LNCAP (cell line): ENCODE measurements around the gene TMED1.

Source experiments
- TF ChIP-seq, protein P1 (sequence below): fragments of 450-650 bp; IDR thresholded peaks from 2 replicates; pipeline ENCODE4 v1.5.1; 2017; ENCODE audit warnings: mild to moderate bottlenecking

The TMED1 gene, protein sequence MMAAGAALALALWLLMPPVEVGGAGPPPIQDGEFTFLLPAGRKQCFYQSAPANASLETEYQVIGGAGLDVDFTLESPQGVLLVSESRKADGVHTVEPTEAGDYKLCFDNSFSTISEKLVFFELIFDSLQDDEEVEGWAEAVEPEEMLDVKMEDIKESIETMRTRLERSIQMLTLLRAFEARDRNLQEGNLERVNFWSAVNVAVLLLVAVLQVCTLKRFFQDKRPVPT

DNA sequence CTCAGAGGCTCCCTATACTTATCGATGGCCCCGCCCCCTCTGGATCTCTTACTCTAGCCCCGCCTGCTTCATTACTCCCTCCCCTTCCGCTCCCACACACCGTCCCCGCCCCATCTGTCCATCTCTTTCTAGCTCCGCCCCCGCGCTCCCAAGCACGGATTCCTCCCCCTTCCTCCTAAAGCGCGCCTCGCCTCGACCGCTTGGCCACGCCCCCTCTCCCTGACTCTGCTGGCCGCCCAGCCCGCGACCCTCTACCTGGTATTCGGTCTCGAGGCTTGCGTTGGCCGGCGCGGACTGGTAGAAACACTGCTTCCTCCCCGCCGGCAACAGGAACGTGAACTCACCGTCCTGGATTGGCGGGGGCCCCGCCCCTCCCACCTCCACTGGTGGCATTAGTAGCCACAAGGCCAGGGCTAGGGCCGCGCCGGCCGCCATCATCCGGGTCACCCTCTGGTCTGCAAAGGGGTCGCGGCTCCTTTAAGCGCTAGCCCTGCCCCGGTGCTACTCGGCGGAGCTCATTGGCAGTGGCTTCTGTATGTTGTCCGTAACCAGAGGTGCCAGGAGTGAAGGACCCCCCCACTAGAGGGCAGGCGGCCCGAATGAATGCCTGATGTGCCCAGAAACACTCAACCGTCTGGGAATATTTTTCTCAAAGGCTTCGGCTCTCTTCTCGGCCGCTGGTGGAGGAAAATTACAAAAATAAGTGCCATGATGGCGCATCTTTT lies at the start of gene TMED1:
TMED1 (minus strand) TSS at position 459 of the 725 bp plus-strand sequence; CDS start at position 438, 21 bp downstream.
- TF ChIP-seq, protein P1, sequence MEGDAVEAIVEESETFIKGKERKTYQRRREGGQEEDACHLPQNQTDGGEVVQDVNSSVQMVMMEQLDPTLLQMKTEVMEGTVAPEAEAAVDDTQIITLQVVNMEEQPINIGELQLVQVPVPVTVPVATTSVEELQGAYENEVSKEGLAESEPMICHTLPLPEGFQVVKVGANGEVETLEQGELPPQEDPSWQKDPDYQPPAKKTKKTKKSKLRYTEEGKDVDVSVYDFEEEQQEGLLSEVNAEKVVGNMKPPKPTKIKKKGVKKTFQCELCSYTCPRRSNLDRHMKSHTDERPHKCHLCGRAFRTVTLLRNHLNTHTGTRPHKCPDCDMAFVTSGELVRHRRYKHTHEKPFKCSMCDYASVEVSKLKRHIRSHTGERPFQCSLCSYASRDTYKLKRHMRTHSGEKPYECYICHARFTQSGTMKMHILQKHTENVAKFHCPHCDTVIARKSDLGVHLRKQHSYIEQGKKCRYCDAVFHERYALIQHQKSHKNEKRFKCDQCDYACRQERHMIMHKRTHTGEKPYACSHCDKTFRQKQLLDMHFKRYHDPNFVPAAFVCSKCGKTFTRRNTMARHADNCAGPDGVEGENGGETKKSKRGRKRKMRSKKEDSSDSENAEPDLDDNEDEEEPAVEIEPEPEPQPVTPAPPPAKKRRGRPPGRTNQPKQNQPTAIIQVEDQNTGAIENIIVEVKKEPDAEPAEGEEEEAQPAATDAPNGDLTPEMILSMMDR: no peak

DNA sequence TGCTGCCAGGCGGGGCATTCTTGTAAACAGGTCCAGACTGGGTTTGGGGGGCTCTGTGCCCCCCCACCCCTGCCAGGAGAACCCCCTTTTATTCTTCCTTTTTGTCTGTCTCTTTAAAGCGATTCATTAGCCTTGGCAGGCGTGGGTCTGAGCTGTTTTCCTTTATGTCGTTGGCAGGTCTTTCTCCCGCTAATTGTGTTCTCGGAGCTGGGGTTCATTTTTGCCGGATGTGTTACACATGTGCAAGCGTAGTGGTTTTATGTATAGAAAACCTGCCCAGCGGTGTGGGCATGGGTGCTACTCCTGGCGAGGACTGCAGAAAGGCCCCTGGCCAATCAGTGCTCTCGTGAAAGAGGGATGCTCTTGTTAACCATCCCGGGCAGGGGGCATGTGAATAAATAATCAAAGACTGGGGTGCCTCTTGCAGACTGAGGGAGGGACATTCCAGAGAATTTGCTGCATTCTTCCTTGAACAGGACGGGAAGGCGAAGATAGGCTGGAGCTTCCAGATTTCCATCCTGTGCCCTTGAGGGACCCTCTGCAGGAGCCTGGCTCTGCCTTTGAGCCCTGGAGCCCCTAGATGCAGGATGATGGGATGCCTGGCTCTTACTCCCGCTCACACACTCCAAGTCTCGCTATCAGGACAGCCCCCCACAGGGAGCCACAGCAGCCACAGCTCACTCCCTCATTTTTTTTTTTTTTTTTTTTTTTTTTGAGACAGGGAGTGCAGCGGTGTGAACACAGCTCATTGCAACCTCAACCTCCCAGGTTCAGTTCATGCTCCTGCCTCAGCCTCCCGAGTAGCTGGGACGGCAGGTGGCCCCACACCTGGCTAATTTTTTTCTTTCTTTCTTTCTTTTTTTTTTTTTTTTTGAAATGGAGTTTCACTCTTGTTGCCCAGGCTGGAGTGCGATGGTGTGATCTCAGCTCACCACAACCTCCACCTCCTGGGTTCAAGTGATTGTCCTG lies 49.5 kb upstream of the TMED1 start:
- TF ChIP-seq, protein P1: no peak

DNA sequence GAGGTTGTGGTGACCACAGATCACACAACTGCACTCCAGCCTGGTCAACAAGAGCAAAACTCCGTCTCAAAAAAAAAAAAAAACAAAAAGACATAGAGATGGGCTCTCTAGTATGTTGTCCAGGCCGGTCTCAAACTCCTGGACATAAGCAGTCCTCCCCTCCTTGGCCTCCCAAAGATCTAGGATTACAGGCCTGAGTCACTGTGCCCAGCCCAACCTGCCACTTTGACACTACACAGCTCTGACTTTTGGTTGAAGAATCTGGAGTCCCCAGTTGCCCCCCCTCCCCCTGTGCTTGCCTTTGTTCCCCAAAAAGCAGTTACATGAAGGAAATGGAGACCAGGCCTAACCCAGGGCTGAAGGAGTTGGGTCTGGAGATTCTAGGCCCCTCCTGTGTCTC lies 48.3 kb upstream of the TMED1 start:
- TF ChIP-seq, protein P1: no peak

DNA sequence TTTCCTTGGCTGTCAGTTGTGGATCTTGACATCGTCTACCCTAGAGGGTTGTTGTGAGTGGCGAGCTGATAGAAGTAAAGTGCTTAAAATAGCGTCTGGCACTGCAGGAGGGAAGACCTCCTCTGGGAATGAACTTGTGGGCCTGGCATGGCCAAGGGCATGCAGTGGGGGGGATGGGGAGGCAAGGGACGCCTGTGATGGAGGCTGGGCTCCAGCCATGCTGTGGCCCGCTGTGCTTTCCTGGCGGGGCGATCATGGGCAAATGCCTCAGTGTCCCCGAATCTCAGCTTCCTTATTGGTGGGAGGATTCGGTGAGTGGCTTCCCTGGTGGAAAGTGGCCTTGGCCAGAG lies 46.1 kb upstream of the TMED1 start:
- TF ChIP-seq, protein P1: no peak

DNA sequence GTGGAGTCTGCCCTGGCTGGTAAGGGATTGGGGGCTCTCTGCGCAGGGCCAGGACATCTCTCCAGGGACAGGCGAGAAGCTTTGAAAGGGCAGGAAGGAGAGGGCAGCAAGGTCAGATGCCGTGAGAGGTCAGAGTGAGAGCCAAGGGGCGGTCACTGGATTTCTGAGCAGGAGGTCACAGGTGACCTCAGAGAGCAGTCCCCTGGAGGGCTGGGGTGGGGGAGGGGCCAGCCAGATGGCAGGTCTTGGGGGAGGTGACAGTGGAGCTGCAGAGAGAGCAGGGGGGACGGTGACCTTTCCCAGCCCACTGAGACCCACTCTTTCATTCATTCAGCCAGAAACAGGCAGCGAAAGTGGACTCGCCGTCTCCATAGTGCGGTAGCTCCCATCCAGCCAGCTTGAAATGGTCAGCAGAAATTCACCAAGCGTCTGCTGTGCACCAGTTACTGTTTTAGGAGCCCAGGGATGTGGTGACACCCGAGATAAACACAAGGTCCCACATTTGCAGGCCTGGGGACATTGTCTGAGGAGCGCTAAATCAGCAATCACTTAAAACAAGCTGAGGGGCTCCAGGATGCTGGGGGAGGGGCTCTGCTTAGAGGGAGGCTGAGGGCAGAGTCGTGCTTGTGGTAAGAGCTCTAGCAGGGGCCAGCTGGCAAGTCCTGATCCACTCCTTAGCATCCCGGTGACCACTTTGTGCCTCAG lies 45.5 kb upstream of the TMED1 start:
- TF ChIP-seq, protein P1: no peak

DNA sequence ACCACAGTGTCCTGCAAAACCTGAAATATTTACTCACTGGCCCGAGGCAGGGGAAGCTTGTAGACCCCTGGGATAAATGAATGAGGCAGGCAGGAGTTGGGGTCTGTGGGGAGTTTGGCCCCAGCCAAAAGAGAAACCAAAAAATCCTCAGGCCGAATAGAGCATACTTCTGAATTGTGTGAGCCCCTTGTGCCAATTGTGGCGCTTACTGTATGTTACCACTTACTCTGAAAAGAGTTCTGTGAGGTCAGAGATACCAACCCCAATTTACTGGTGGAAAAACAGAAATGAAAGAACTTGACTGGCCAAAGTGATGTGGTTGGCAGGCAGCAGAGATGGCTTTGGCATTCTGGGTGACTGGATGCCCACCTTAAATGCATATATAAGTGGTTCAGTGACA lies 42.2 kb upstream of the TMED1 start:
- TF ChIP-seq, protein P1: no peak
